GM12878 (cell line): ENCODE measurements around the gene ENPP7.

Experiments used
- POLR2AphosphoS5 ChIP-seq: IDR thresholded peaks from 2 replicates; pipeline ENCODE4 v1.6.1; 2011; ENCODE audit warnings: mild to moderate bottlenecking, low read length, inconsistent platforms
- POU2F2 ChIP-seq: IDR thresholded peaks from 3 replicates; pipeline ENCODE4 v1.6.1; 2011; ENCODE audit warnings: low read depth, mild to moderate bottlenecking, low read length, borderline replicate concordance
- TF ChIP-seq, protein P1 (sequence below): IDR thresholded peaks from 2 replicates; pipeline ENCODE4 v1.6.1; 2011; ENCODE audit warnings: borderline replicate concordance, low read depth, mild to moderate bottlenecking, moderate library complexity, low read length; ENCODE audit not compliant: insufficient read depth, poor library complexity, severe bottlenecking
- TF ChIP-seq, protein P2 (sequence below), 3 experiments: IDR thresholded peaks in 2 of 3; conservative IDR thresholded peaks in 1 of 3; 2 replicates each; pipeline ENCODE4 v1.5.1; 2011; ENCODE audit warnings: low read depth in 3 of 3, low read length in 3 of 3, mild to moderate bottlenecking in 3 of 3, control low read depth in 2 of 3, moderate library complexity in 2 of 3, inconsistent platforms in 1 of 3, mixed read lengths in 1 of 3; ENCODE audit not compliant: control insufficient read depth in 2 of 3, insufficient read depth in 1 of 3; ENCODE audit errors: extremely low read depth in 1 of 3

DNA sequence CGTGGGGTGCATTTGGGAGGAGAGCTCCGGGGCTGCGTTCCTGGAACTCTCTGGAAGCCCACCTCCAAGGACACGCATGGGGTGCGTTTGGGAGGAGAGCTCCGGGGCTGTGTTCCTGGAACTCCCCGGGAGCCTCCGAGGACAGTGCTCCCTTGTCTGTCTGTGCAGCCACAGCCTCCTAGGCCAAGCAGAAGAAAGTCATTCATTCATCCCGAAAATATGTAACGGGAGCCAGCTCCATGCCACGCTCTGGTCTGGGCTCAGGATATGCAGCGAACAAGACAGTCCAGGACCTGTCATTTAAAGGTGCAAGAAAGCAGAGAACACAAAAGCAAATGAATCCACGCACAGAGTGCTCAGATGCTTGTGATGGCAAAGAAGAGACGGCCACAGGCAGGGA is 7.9 kb downstream of the ENPP7 start:
- no peak for TF ChIP-seq POU2F2
- TF ChIP-seq, protein P1, sequence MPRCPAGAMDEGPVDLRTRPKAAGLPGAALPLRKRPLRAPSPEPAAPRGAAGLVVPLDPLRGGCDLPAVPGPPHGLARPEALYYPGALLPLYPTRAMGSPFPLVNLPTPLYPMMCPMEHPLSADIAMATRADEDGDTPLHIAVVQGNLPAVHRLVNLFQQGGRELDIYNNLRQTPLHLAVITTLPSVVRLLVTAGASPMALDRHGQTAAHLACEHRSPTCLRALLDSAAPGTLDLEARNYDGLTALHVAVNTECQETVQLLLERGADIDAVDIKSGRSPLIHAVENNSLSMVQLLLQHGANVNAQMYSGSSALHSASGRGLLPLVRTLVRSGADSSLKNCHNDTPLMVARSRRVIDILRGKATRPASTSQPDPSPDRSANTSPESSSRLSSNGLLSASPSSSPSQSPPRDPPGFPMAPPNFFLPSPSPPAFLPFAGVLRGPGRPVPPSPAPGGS, result no peak
- TF ChIP-seq, protein P2, sequence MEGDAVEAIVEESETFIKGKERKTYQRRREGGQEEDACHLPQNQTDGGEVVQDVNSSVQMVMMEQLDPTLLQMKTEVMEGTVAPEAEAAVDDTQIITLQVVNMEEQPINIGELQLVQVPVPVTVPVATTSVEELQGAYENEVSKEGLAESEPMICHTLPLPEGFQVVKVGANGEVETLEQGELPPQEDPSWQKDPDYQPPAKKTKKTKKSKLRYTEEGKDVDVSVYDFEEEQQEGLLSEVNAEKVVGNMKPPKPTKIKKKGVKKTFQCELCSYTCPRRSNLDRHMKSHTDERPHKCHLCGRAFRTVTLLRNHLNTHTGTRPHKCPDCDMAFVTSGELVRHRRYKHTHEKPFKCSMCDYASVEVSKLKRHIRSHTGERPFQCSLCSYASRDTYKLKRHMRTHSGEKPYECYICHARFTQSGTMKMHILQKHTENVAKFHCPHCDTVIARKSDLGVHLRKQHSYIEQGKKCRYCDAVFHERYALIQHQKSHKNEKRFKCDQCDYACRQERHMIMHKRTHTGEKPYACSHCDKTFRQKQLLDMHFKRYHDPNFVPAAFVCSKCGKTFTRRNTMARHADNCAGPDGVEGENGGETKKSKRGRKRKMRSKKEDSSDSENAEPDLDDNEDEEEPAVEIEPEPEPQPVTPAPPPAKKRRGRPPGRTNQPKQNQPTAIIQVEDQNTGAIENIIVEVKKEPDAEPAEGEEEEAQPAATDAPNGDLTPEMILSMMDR (IDR thresholded peaks at IDR 0.05 in 2 of 3, conservative IDR thresholded peaks at IDR 0.05 in 1 of 3; ENCODE audit: control insufficient read depth in 2 of 3, extremely low read depth in 1 of 3, insufficient read depth in 1 of 3, low read depth in 3 of 3, low read length in 3 of 3), result no peak
- TF ChIP-seq POLR2AphosphoS5, result no peak
